AG09319 (cell line): ENCODE data around the gene PRAMEF12.

Experiments used
- DNase-seq: peaks from one replicate; pipeline ENCODE4 v3.0.0-alpha.2; 2010; ENCODE audit warnings: low read depth; ENCODE audit errors: extremely low read depth
- TF ChIP-seq, protein P1 (sequence below): IDR thresholded peaks from 2 replicates; pipeline ENCODE4 v1.5.1; 2011; ENCODE audit warnings: low read depth, mild to moderate bottlenecking, inconsistent platforms, low read length, moderate library complexity

Gene PRAMEF12

DNA sequence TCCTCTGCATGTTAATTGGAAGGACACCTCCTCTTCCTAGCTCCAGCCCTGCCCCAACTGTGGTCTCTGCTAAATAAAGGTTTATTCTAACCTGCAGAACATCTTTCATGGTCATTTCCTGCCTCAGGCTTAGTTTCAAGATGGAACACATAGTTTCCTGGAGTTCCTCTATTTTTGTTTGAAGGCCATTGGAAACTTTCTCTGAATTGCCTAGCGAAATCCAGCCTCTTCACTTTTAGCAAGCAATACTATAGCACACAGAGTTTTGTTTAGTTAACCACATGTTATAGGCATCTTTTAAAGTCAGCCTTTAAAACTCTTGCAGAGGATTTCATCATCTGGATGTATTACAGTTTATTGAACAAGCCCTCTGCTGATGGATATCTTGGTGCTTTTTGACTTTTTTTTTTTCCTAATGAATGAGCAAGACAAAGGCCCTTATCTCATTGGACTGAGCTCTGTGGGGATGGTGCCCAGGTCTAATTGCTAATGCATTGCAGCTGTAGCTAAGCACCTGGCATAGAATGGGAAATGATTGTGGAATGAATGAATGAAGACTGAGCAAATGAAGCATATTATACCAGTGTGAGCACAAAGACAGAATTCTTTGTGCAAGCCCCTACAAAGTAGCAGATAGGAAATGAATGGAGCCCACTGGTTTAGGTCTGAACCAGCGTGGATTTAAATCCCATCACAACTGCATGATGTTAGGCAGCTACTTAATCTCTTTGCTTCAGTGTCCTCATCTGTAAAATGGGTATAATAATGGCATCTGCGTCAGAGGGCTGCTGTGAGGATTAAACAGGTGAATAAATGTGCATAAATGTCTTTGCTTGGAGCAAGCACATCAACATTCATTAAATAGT lies 28.2 kb upstream of the PRAMEF12 start:
- TF ChIP-seq, protein P1, sequence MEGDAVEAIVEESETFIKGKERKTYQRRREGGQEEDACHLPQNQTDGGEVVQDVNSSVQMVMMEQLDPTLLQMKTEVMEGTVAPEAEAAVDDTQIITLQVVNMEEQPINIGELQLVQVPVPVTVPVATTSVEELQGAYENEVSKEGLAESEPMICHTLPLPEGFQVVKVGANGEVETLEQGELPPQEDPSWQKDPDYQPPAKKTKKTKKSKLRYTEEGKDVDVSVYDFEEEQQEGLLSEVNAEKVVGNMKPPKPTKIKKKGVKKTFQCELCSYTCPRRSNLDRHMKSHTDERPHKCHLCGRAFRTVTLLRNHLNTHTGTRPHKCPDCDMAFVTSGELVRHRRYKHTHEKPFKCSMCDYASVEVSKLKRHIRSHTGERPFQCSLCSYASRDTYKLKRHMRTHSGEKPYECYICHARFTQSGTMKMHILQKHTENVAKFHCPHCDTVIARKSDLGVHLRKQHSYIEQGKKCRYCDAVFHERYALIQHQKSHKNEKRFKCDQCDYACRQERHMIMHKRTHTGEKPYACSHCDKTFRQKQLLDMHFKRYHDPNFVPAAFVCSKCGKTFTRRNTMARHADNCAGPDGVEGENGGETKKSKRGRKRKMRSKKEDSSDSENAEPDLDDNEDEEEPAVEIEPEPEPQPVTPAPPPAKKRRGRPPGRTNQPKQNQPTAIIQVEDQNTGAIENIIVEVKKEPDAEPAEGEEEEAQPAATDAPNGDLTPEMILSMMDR, result no peak
- DNase-seq, result peak; percentile 3

DNA sequence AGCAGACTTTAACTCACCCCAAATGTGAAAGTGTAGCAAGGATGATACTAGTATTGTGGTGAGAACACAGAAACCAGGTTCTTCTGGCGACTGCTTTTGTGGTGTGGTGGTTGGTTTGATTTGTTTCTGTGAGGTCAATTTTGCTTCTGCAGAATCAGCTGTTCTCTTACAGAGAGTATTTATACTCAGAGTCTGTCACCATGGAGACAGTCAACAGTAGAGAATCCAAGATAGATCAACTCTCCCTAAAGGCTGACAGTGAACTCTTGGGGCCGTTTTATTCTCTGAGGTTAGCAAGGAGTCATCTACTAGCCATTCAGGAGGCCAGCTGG lies 27.6 kb upstream of the PRAMEF12 start, which contains the start of gene CFAP107:
CFAP107 (plus strand) TSS at position 209 of the 332 bp plus-strand sequence. CDS start 231 bp downstream, outside the sequence.
- no peak for DNase-seq
- TF ChIP-seq, protein P1, result no peak

DNA sequence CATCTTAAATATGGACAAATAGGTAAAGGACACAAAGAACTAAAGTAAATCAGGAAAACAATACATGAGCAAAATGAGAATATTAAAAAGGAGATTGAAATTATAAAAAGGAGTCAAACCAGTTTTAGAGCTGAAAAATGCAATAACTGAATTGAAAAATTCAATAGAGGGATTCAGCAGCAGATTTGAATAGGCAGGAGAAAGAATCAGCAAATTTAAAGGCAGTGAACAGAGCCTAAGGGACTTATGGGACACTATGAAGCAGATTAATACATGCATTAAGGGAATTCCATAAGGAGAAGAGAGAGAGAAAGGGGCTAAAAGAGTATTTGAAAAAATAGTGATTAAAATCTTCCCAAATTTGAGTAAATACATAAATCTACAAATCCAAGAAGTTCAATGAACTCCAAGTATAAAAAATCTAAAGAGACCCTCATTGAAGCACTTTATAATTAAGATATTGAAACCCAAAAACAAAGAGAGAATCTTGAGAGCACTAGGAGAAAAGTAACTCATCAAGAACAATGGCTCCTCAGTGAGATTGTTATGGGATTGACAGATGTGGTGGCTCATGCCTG lies 24.7 kb upstream of the PRAMEF12 start:
- TF ChIP-seq, protein P1, result no peak
- no peak for DNase-seq

DNA sequence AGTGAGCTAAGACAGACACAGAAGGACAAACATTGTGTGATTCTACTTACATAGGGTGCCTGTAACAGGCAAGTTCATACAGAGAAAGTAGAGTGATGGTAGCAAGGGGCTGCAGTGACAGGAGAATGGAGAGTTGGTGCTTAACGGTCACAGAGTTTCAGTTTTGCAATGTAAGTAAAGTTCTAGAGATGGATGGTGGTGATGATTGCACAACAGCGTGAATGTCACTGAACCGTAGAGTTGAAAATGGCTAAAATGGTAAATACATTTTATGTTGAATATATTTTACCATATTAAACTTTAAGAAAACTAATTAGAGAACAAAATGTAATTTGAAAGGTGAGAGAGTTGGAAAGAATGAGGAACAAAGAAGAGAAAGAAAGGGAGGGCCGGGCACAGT lies 18.8 kb upstream of the PRAMEF12 start:
- no peak for DNase-seq
- TF ChIP-seq, protein P1, result no peak

DNA sequence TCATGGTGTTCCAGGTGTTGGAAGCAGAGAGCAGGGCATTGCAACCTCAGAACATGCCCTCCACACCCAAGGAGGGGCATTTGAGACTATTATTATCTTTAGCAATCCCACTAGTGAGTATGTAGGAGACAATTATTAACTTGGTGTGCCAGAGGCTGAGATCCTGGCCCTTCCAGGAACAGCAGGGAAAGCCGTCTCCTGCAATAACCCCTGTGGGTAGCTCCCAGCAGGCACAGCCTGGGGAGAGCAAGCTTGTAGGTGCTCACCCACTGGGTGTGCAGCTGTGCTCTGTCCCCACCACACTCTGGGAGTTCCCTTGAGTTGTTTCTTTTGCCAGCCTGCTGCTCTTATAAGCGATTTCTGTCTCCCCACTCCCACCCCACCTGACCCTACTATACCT lies 17.3 kb upstream of the PRAMEF12 start:
- no peak for DNase-seq
- TF ChIP-seq, protein P1, result no peak

DNA sequence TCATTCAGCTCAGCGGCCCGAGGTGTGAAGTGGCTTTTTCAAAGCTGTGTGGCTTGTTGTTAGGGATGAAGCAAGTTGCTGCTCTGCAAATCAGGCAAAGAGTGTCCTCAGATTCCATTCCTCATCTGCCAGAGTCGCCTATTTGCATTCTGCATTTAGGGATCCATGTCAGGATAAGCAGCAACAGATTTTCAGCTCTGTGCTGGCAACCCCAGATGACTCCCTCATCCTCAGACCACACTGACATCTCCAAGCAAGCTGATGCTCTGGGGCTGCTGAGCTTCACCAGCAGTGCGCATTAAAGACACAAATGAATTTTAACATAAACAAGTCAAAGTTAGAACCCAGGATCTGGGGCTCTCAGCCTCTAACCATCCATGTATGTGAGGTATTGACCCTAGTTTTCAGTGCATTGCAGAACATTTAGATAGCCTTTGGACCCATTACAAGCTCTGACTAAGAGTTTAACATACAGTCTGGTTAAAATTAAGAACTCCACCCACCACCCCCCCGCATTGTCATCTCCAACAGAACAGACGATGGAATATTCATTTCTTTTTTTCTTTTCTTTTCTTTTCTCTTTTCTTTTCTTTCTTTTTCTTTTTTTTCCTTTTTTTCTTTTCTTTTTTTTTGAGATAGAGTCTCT lies 16.6 kb upstream of the PRAMEF12 start:
- TF ChIP-seq, protein P1, result no peak
- no peak for DNase-seq

DNA sequence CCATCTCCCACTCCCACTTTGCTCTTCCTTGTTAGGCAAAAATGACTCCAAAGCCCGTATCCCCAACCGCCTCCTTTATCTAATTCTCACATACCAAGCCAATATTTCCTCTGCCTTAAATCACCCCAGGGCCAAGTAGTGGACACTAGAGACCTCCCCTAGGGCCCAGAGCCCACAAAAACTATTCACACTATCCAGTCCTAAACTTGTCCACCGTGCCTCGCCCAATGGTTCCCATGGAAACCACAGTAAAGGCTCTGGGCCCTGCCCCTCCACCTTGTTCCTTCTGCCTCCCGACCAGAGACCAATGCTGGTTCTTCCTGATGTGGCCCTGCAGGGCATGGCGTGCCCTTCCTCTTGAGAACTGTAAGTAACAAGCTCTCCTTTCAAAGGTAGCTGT lies 15.7 kb upstream of the PRAMEF12 start:
- TF ChIP-seq, protein P1, result no peak
- no peak for DNase-seq
